ENCODE data around the gene DACT3.

DACT3 gene

GRCh38 chr19:46598372-46598917 is 62.5 kb downstream of the DACT3 start:
- no peak for DNase-seq (ENCODE audit: low read depth, low spot score)

Measured in brain pericyte (primary cell).